Measurements from ENCODE around the gene ADM2. TPM values are rescaled to one million over a fixed set of nuclear protein-coding genes. Genes with fewer than 3 reads are reported as not detected.

ADM2 gene
- total RNA-seq, 2 donors from 2014 or later = 0.08 TPM; not detected in 1

GRCh38 chr22:50527921-50528681 is 46.8 kb downstream of the ADM2 start:
- Histone ChIP-seq H3K27ac (peak overlapping the region; percentile 86 to 96), H3K27me3 (peaks cover 0 to 7% of the 10 kb centered on the region in 2 donors), H3K9me3 (no peaks in the 10 kb centered on the region), H3K4me1 (peaks cover 0 to 67% of the 10 kb centered on the region in 2 donors), H3K4me3 (no peak overlapping the region), H3K36me3 (peaks cover 10% of the 10 kb centered on the region)
- no peak for DNase-seq (ENCODE audit: low spot score)
- TF ChIP-seq, protein P1, sequence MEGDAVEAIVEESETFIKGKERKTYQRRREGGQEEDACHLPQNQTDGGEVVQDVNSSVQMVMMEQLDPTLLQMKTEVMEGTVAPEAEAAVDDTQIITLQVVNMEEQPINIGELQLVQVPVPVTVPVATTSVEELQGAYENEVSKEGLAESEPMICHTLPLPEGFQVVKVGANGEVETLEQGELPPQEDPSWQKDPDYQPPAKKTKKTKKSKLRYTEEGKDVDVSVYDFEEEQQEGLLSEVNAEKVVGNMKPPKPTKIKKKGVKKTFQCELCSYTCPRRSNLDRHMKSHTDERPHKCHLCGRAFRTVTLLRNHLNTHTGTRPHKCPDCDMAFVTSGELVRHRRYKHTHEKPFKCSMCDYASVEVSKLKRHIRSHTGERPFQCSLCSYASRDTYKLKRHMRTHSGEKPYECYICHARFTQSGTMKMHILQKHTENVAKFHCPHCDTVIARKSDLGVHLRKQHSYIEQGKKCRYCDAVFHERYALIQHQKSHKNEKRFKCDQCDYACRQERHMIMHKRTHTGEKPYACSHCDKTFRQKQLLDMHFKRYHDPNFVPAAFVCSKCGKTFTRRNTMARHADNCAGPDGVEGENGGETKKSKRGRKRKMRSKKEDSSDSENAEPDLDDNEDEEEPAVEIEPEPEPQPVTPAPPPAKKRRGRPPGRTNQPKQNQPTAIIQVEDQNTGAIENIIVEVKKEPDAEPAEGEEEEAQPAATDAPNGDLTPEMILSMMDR (IDR thresholded peaks at IDR 0.05) = no peak

- peak overlapping the region; percentile 92 to 96 for H3K27ac ChIP-seq
- H3K36me3 ChIP-seq = peaks cover 3% of the 10 kb centered on the region
- H3K4me1 ChIP-seq = peaks cover 0 to 65% of the 10 kb centered on the region in 2 donors
- H3K27me3 ChIP-seq = peaks cover 0 to 7% of the 10 kb centered on the region in 2 donors
- peak overlapping the region; percentile 47 to 67 for H3K4me3 ChIP-seq
- TF ChIP-seq, protein P1 (IDR thresholded peaks at IDR 0.05) = no peak
- DNase-seq (ENCODE audit: low spot score) = no peak
- no peaks in the 10 kb centered on the region for H3K9me3 ChIP-seq
Observed at GRCh38 chr22:50528682-50529415, 47.5 kb downstream of the ADM2 start.

DNA sequence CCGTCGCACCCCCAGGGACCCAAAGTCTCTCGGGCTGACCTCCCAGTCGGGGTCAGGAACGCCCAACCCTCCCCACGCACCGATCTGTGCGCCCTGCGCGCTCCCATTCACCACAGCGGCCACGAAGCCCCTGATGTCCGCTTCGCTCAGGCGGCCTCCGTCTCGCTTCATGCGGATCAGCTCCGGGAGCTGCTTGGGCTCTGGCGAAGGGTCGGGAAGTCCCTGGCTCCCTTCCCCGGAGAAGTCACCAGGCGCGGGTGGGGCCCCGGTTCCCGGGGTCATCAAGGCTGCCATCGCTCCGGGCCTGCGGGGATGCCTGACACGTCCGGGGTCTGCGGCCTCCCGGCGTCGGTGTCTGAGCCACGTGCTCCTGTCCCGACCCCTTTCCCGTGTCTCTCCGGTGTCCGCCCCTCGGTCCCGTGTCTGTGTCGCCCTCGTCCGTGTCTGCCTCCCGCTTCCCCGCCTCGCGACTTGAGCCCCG is 48.1 kb downstream of the ADM2 start:
- Histone ChIP-seq H3K9me3 (no peaks in the 10 kb centered on the region), H3K4me3 (peak overlapping the region; percentile 47 to 67), H3K27ac (peak overlapping the region; percentile 92 to 96), H3K4me1 (peaks cover 0 to 59% of the 10 kb centered on the region in 2 donors), H3K36me3 (no peaks in the 10 kb centered on the region), H3K27me3 (peaks cover 0 to 7% of the 10 kb centered on the region in 2 donors)
- TF ChIP-seq, protein P1 (IDR thresholded peaks at IDR 0.05) = no peak
- no peak for DNase-seq (ENCODE audit: low spot score)

DNA sequence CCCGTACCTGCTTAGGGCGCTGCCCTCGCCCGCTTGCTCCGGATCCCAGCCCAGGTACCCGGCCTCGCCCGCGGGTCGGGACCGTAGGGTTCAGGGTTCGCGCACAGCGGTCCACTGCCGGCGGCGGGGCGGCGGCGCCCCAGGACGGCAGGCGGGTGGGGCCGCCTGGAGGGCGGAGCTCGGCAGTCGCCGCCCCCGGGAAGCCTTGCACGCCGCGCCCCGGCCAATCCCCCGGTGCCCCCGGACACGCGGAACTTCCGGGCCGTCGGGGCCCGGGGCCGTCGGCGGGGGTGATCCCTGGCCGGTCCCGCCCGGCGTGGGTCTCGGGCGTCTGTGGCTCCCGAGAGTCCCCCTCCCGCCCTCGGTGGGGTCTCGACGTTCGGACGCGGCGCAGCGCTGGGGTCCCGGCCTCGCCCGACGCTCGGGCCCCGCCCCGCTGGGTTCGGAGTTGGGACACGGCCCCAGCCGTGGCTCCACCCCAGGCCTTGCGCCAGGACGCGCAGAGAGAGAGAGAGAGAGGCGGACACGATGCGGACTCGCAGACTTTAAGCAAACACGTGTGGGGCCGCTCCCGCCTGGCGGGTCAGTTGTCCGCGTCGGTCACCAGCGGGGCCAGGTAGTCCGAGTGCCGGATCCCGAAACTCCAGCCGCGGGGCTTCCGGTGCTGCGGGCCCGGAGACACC is 48.7 kb downstream of the ADM2 start, which contains the start of gene TYMP:
Gene TYMP (minus strand): TSS at position 116 of the 683 bp plus-strand sequence. CDS start 303 bp downstream, outside the sequence.
- Histone ChIP-seq H3K36me3 (no peaks in the 10 kb centered on the region), H3K4me3 (peak within 1 kb of the TSS; percentile 47 to 67), H3K27ac (peak within 1 kb of the TSS; percentile 92 to 96), H3K4me1 (peaks cover 0 to 53% of the 10 kb centered on the region in 2 donors), H3K9me3 (no peaks in the 10 kb centered on the region), H3K27me3 (peaks cover 0 to 7% of the 10 kb centered on the region in 2 donors)
- peak; percentile 90 for DNase-seq (ENCODE audit: low spot score)
- TF ChIP-seq, protein P1 (IDR thresholded peaks at IDR 0.05) = no peak

DNA sequence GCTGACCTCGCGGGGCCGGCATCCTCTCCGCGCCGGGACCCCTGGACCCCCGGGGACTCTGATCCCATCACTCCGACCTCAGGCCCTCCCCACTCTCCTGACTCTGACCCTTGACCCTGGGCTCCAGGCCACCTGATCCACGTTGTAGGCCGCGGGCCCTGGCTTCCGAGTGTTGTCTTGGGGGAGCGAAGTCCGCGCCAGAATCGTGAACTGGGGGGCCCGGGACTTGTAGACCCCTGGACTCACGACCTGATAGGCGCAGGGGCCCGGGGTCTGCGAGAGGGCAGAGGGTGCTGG is 49.2 kb downstream of the ADM2 start:
- Histone ChIP-seq H3K4me3 (peak overlapping the region; percentile 47 to 67), H3K27ac (peak overlapping the region; percentile 92 to 96), H3K27me3 (peaks cover 0 to 7% of the 10 kb centered on the region in 2 donors), H3K9me3 (no peaks in the 10 kb centered on the region), H3K4me1 (peaks cover 0 to 53% of the 10 kb centered on the region in 2 donors), H3K36me3 (no peaks in the 10 kb centered on the region)
- TF ChIP-seq, protein P1 (IDR thresholded peaks at IDR 0.05) = no peak
- no peak for DNase-seq (ENCODE audit: low spot score)

All from right atrium auricular region (tissue), 2 donors.